ENCODE measurements around the gene SLC2A13.

- TF ChIP-seq TAF1 (IDR thresholded peaks at IDR 0.05; ENCODE audit: borderline replicate concordance, low read depth, low read length) = no peak
- TF ChIP-seq CBX3 (IDR thresholded peaks at IDR 0.05; ENCODE audit: borderline replicate concordance, low read depth) = no peak
- no peak for TF ChIP-seq TCF7 (IDR thresholded peaks at IDR 0.05; ENCODE audit: borderline replicate concordance)
- no peak for TF ChIP-seq SPI1 (IDR thresholded peaks at IDR 0.05; ENCODE audit: borderline replicate concordance, insufficient read depth, low read depth, low read length)
- no peak for TF ChIP-seq BRCA1 (IDR thresholded peaks at IDR 0.05; ENCODE audit: low read depth, low read length)
- no peak for TF ChIP-seq ZBTB33 (IDR thresholded peaks at IDR 0.05)
- TF ChIP-seq CTCF (IDR thresholded peaks at IDR 0.05 in 2 of 3, conservative IDR thresholded peaks at IDR 0.05 in 1 of 3; ENCODE audit: control insufficient read depth in 2 of 3, extremely low read depth in 1 of 3, insufficient read depth in 1 of 3, low read depth in 3 of 3, low read length in 3 of 3) = no peak
- no peak for TF ChIP-seq PRDM15 (CRISPR knock-in tag; IDR thresholded peaks at IDR 0.05)
- no peak for TF ChIP-seq REST (IDR thresholded peaks at IDR 0.05; ENCODE audit: low read depth, low read length)
- no peak for TF ChIP-seq FOXM1 (IDR thresholded peaks at IDR 0.05; ENCODE audit: low read depth, low read length)
- TF ChIP-seq GABPA (IDR thresholded peaks at IDR 0.05; ENCODE audit: low read depth) = no peak
Observed at GRCh38 chr12:40002178-40003169, 103.4 kb downstream of the SLC2A13 start.

Data from GM12878 (cell line).